AG09319 (cell line): ENCODE data around the gene KXD1.

ENCODE experiments used
- DNase-seq: peaks from one replicate; pipeline ENCODE4 v3.0.0-alpha.2; 2010; ENCODE audit warnings: low read depth; ENCODE audit errors: extremely low read depth
- CTCF ChIP-seq: IDR thresholded peaks from 2 replicates; pipeline ENCODE4 v1.5.1; 2011; ENCODE audit warnings: low read depth, mild to moderate bottlenecking, inconsistent platforms, low read length, moderate library complexity

Gene KXD1

GRCh38 chr19:18610556-18611326 is 53.1 kb downstream of the KXD1 start:
- no peak for DNase-seq
- no peak for TF ChIP-seq CTCF

GRCh38 chr19:18611327-18612050 is 53.8 kb downstream of the KXD1 start:
- no peak for TF ChIP-seq CTCF
- DNase-seq, result no peak

- DNase-seq, result no peak
- no peak for TF ChIP-seq CTCF
Measured at GRCh38 chr19:18612051-18612771, 54.5 kb downstream of the KXD1 start.

GRCh38 chr19:18612772-18613588 is 55.3 kb downstream of the KXD1 start, which contains the start of gene TMEM59L:
Gene TMEM59L (plus strand): TSS chr19:18612870. CDS start chr19:18612959, 89 bp downstream.
- DNase-seq, result no peak
- no peak for TF ChIP-seq CTCF

GRCh38 chr19:18613589-18614234 is 56.0 kb downstream of the KXD1 start:
- TF ChIP-seq CTCF, result no peak
- DNase-seq, result no peak

GRCh38 chr19:18616023-18616422 is 58.4 kb downstream of the KXD1 start:
- TF ChIP-seq CTCF, result no peak
- no peak for DNase-seq
